ENCODE data around the gene RACGAP1.

RACGAP1 gene

DNA sequence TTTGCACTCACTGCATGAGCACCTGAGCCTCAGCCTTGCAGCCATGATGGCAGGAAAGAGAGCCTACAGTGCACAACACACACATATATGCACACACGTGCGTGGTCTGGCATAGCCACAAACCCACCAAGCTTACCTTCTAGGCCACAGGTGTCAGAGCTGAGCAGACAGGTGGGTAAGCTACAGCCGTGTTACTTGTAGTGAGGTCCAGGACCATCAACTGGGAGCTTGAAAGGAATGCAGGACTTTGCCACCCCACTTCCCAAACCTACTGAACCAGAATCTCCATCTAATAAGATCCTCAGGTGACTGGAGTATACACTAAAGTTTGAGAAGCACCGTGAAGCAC is 34.8 kb upstream of the RACGAP1 start:
- H3K4me3 ChIP-seq (ENCODE audit: control insufficient read depth, low read depth, low read length): no peak overlapping the region
- TF ChIP-seq, protein P1, sequence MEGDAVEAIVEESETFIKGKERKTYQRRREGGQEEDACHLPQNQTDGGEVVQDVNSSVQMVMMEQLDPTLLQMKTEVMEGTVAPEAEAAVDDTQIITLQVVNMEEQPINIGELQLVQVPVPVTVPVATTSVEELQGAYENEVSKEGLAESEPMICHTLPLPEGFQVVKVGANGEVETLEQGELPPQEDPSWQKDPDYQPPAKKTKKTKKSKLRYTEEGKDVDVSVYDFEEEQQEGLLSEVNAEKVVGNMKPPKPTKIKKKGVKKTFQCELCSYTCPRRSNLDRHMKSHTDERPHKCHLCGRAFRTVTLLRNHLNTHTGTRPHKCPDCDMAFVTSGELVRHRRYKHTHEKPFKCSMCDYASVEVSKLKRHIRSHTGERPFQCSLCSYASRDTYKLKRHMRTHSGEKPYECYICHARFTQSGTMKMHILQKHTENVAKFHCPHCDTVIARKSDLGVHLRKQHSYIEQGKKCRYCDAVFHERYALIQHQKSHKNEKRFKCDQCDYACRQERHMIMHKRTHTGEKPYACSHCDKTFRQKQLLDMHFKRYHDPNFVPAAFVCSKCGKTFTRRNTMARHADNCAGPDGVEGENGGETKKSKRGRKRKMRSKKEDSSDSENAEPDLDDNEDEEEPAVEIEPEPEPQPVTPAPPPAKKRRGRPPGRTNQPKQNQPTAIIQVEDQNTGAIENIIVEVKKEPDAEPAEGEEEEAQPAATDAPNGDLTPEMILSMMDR (IDR thresholded peaks at IDR 0.05; ENCODE audit: control insufficient read depth, insufficient read depth, low read depth, low read length, missing control alignments): no peak
- DNase-seq (ENCODE audit: low read depth): no peak

DNA sequence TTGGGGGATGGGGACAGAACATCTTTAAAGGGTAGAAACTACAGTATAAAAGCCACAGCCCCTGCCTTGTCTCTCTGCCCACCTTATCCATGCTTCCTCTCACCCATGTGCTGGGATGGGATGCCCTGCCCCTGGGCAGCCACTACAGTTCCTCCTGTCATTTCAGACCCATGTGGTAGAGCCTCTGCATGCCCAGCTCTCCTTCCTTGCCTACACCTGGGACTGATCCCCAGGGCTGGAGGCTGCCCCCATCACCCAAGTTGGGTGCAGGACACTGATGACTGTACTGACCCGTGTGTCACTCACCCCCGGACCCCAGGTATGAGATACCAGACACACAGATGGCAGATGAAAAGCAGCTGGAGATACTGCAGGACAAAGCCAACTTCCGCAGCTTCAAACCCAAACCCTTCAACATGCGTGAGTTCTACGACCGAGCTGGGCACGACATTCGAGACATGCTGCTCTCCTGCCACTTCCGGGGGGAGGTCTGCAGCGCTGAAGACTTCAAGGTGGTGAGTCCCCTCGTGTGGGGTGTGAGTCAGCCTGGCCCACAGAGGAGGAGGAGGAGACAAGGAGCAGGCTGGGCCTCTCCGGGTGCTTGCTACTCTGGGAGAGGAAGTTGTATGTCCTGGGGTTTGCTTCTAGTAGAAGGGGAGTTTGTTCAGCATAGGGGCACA is 34.3 kb upstream of the RACGAP1 start:
- no peak overlapping the region for H3K4me3 ChIP-seq (ENCODE audit: control insufficient read depth, low read depth, low read length)
- no peak for DNase-seq (ENCODE audit: low read depth)
- TF ChIP-seq, protein P1 (IDR thresholded peaks at IDR 0.05; ENCODE audit: control insufficient read depth, insufficient read depth, low read depth, low read length, missing control alignments): no peak

DNA sequence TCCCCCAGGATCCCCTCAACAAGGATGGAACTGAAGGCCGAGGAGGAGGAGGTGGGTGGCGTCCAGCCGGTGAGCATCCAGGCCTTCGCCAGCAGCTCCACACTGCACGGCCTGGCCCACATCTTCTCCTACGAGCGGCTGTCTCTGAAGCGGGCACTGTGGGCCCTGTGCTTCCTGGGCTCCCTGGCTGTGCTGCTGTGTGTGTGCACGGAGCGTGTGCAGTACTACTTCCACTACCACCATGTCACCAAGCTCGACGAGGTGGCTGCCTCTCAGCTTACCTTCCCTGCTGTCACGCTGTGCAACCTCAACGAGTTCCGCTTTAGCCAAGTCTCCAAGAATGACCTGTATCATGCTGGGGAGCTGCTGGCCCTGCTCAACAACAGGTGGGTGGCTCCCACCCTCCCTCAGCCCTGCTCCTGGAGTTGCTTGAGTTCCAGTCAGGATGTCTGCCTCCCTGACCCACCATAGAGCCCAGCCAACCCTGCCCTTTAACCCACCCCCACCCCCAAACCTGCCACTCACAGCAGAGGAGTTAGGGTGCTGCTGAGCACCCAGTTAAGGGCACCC is 33.5 kb upstream of the RACGAP1 start:
- TF ChIP-seq, protein P1 (IDR thresholded peaks at IDR 0.05; ENCODE audit: control insufficient read depth, insufficient read depth, low read depth, low read length, missing control alignments): no peak
- no peak overlapping the region for H3K4me3 ChIP-seq (ENCODE audit: control insufficient read depth, low read depth, low read length)
- DNase-seq (ENCODE audit: low read depth): no peak

DNA sequence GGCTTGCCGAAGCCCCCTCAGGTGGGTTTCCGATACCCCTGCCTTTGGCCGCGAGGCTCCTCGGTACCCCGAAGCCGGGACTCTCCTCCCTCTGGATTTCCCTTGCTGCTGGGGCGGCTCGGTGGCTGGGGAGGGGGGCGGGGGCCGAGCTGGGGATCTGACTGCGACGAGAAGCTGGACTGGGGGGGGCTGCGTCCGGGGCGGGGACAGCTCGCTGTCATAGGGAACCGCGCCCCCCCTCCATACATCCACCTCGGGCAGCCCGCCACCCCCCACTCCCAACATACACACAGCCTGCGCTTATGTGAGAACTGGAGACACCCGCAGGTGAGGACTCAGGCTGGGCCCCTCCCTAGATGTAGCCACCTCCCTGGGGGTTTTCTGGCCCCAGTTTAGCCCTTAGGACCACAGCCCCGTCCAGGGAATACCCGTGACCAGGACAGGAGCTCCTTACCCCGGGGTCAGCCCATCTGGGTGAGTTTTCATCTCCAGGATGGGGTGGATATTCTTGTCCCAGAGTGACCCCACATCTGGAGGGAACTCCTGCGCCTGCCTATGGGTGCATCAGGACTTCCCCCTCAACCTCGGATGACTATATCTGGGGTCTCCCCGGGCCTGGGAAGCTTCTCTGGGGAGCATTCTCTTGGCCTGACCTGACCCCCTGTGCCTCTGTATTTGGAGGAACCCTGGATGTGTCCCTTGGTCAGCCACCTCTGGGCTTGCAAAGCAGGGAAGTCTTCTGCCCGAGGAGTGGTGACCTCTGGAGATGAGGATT is 32.8 kb upstream of the RACGAP1 start:
- H3K4me3 ChIP-seq (ENCODE audit: control insufficient read depth, low read depth, low read length): peak overlapping the region; percentile 61
- no peak for DNase-seq (ENCODE audit: low read depth)
- TF ChIP-seq, protein P1 (IDR thresholded peaks at IDR 0.05; ENCODE audit: control insufficient read depth, insufficient read depth, low read depth, low read length, missing control alignments): no peak

DNA sequence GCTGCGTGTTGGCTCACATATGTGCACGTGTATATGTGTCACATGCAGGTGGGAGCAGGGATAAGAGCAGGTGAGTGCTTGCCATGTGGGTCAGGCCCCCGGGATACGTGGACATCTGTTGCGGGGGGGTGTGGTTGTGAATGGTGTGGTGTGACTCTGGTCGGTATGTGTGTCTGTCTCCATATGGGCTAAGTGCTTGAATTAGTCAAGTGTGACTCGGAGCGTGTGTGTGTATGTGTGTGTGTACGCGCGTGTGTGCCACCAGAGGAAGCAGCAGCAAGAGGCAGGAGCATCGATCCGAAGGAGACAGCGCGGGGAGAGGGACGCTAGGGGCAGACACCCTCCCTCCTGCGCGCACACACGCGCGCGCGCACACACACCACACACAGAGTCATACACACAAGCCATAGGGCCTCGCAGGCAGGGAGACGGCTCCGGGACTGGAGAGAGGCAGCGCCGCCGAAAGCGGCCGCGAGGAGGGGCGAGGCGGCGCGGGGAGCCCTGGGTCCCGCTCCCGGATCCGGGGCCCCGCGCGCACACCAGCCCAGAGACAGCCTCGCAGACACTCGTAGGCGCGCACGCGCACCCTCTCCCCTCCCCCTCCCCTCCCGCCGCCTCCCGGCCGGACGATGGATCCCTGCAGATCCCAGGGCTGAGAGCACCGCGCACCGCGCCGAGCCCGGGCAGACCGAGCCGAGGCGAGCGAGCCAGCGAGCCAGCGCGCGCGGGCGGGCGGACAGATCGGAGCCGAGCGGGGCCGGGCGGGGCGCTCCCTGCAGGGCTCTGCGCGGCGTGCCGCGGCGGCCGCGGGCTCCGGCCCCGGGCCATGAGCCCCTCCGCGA is 31.9 kb upstream of the RACGAP1 start, which contains the start of gene ASIC1:
Gene ASIC1 (plus strand): TSS at position 597 of the 842 bp plus-strand sequence. CDS start 1,171 bp downstream, outside the sequence.
- DNase-seq (ENCODE audit: low read depth): no peak
- H3K4me3 ChIP-seq (ENCODE audit: control insufficient read depth, low read depth, low read length): peak within 1 kb of the TSS; percentile 61
- TF ChIP-seq, protein P1 (IDR thresholded peaks at IDR 0.05; ENCODE audit: control insufficient read depth, insufficient read depth, low read depth, low read length, missing control alignments): no peak

DNA sequence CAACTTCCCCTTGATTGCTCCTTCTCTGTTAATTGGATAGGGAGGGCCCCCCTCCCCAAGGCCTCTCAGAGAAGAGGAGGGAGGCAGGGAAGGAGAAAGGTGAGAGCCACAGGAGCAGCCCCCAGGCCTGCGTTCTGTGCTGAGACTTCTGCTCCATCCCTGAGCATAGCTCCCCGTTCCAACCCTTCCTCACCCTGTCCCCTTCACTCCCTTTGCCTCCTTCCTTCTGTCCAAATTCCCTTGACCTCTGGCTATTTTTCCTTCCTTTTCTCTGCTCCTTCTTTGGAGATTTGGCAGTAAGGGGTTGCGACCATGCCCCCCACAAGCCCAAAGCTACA is 31.3 kb upstream of the RACGAP1 start:
- no peak for DNase-seq (ENCODE audit: low read depth)
- no peak overlapping the region; the same call in 1 of the 2 replicates for H3K4me3 ChIP-seq (ENCODE audit: control insufficient read depth, low read depth, low read length)
- TF ChIP-seq, protein P1 (IDR thresholded peaks at IDR 0.05; ENCODE audit: control insufficient read depth, insufficient read depth, low read depth, low read length, missing control alignments): no peak

All from AG09309 (cell line).